ENCODE data around the gene DUSP12.

- TF ChIP-seq POLR2A (IDR thresholded peaks at IDR 0.05), result no peak
- TF ChIP-seq CTCF (IDR thresholded peaks at IDR 0.05), result no peak
Observed at GRCh38 chr1:161771973-161772372, 22.4 kb downstream of the DUSP12 start.
